GM23338 (cell line): ENCODE measurements around the gene SYNDIG1. TPM values are rescaled to one million over a fixed set of nuclear protein-coding genes. Genes with fewer than 3 reads are reported as not detected.

Source experiments
- ATAC-seq: fragments of 200-7000 bp; cut with Tn5 transposase; 3 replicates; pipeline ENCODE4 v1.9.1; 2020
- DNase-seq: peaks from one replicate; pipeline ENCODE4 v3.0.0-alpha.2; 2015; ENCODE audit warnings: low spot score
- H2AFZ ChIP-seq: fragments of 200-600 bp; sonication (generic); 2 replicates; pipeline ENCODE4 v1.8.0; 2016; ENCODE audit warnings: antibody characterized with exemption, mild to moderate bottlenecking, moderate library complexity
- H3F3A ChIP-seq: fragments of 200-600 bp; sonication (generic); replicated peaks from 2 replicates; pipeline ENCODE4 v1.8.0; 2017; ENCODE audit warnings: antibody characterized with exemption, mixed run types, low read depth
- H3K27ac ChIP-seq: fragments of 200-600 bp; sonication (generic); 2 replicates; pipeline ENCODE4 v1.6.1; 2016; ENCODE audit warnings: low read depth
- H3K27me3 ChIP-seq: fragments of 200-600 bp; sonication (generic); 2 replicates; pipeline ENCODE4 v1.8.0; 2016; ENCODE audit warnings: mild to moderate bottlenecking, mixed run types, moderate library complexity; ENCODE audit not compliant: insufficient read depth
- H3K36me3 ChIP-seq: fragments of 200-600 bp; sonication (generic); 2 replicates; pipeline ENCODE4 v1.8.0; 2016; ENCODE audit warnings: mild to moderate bottlenecking; ENCODE audit not compliant: insufficient read depth
- H3K4me1 ChIP-seq: fragments of 200-600 bp; sonication (generic); 2 replicates; pipeline ENCODE4 v1.8.0; 2016; ENCODE audit warnings: mild to moderate bottlenecking, moderate library complexity; ENCODE audit not compliant: insufficient read depth
- H3K4me2 ChIP-seq: fragments of 200-600 bp; sonication (generic); 2 replicates; pipeline ENCODE4 v1.7.1; 2017; ENCODE audit warnings: mixed run types
- H3K4me3 ChIP-seq: fragments of 200-600 bp; sonication (generic); 2 replicates; pipeline ENCODE4 v1.6.1; 2016; ENCODE audit warnings: mixed run types
- H3K79me2 ChIP-seq: fragments of 200-600 bp; sonication (generic); replicated peaks from 2 replicates; pipeline ENCODE4 v1.8.0; 2017; ENCODE audit warnings: mild to moderate bottlenecking; ENCODE audit not compliant: insufficient read depth
- H3K9me2 ChIP-seq: fragments of 200-600 bp; sonication (generic); 2 replicates; pipeline ENCODE4 v1.8.0; 2017; ENCODE audit not compliant: insufficient read depth
- H4K20me1 ChIP-seq: fragments of 200-600 bp; sonication (generic); replicated peaks from 2 replicates; pipeline ENCODE4 v1.8.0; 2017; ENCODE audit warnings: mild to moderate bottlenecking; ENCODE audit not compliant: insufficient read depth
- H3K27ac Mint-ChIP-seq: 2 replicates; pipeline ENCODE4 v1.8.0; 2020; ENCODE audit warnings: inconsistent platforms, mild to moderate bottlenecking, moderate library complexity, mixed read lengths
- H3K27me3 Mint-ChIP-seq: 3 replicates; pipeline ENCODE4 v1.8.0; 2022; ENCODE audit warnings: low read depth, mild to moderate bottlenecking, moderate library complexity, mixed read lengths, inconsistent platforms; ENCODE audit not compliant: insufficient read depth, poor library complexity
- H3K36me3 Mint-ChIP-seq: 3 replicates; pipeline ENCODE4 v1.8.0; 2021; ENCODE audit warnings: low read depth, mild to moderate bottlenecking, inconsistent platforms, moderate library complexity, mixed read lengths
- H3K4me1 Mint-ChIP-seq: 3 replicates; pipeline ENCODE4 v1.8.0; 2020; ENCODE audit warnings: mild to moderate bottlenecking, inconsistent platforms, mixed read lengths
- H3K4me3 Mint-ChIP-seq: 3 replicates; pipeline ENCODE4 v1.8.0; 2021; ENCODE audit warnings: moderate library complexity, mild to moderate bottlenecking, inconsistent platforms, mixed read lengths
- H3K9me3 Mint-ChIP-seq: 3 replicates; pipeline ENCODE4 v1.8.0; 2020; ENCODE audit warnings: moderate library complexity, mild to moderate bottlenecking, inconsistent platforms, mixed read lengths
- CTCF ChIP-seq, 2 experiments: fragments of 200-600 bp in 1 of 2; sonication (generic) in 1 of 2; conservative IDR thresholded peaks; 2 replicates each; pipeline versions ENCODE4 v1.5.1 to v1.6.1; 2016 to 2017; ENCODE audit warnings: antibody characterized with exemption in 2 of 2, low read depth in 2 of 2, mild to moderate bottlenecking in 2 of 2, moderate library complexity in 1 of 2
- EZH2 ChIP-seq: fragments of 200-600 bp; sonication (generic); IDR thresholded peaks from one replicate; pipeline ENCODE4 v1.8.0; 2017; ENCODE audit warnings: antibody characterized with exemption, mild to moderate bottlenecking, low read depth; ENCODE audit not compliant: unreplicated experiment
- EZH2phosphoT487 ChIP-seq: fragments of 200-600 bp; sonication (generic); IDR thresholded peaks from one replicate; pipeline ENCODE4 v1.8.1; 2018; ENCODE audit warnings: antibody characterized with exemption; ENCODE audit not compliant: unreplicated experiment
- NANOG ChIP-seq: IDR thresholded peaks from 2 replicates; pipeline ENCODE4 v1.6.1; 2016; ENCODE audit warnings: antibody characterized with exemption, borderline replicate concordance
- POLR2AphosphoS5 ChIP-seq: IDR thresholded peaks from 2 replicates; pipeline ENCODE4 v1.6.1; 2016; ENCODE audit warnings: antibody characterized with exemption, low read depth
- ZNF114 ChIP-seq: fragments of 250-450 bp; sonication (Bioruptor Pico); IDR thresholded peaks from 2 replicates; pipeline ENCODE4 v1.5.0; 2020; ENCODE audit warnings: mild to moderate bottlenecking, moderate library complexity
- ZNF331 ChIP-seq: fragments of 250-450 bp; sonication (Bioruptor Pico); IDR thresholded peaks from 2 replicates; pipeline ENCODE4 v1.5.0; 2020; ENCODE audit warnings: low read depth, mild to moderate bottlenecking, moderate library complexity
- polyA plus RNA-seq: library from polyadenylated mRNA; unstranded; fragments of >200 nt; fragmentation: Nextera tagmentation; extraction: Ambion mirVana; gene quantifications from 2 replicates; pipeline ENCODE4 v1.2.1, GENCODE V29; 2016
- total RNA-seq: library from RNA; depleted of rRNA; stranded (reverse); fragments of >200 nt; shearing (Covaris generic); gene quantifications from 2 replicates; pipeline ENCODE4 v1.2.3, GENCODE V29; 2014
- TF ChIP-seq, protein P1 (sequence below): IDR thresholded peaks from 2 replicates; pipeline ENCODE4 v1.6.1; 2016; ENCODE audit warnings: antibody characterized with exemption
- TF ChIP-seq, protein P2 (sequence below): fragments of 250-450 bp; sonication (Bioruptor Pico); IDR thresholded peaks from 2 replicates; pipeline ENCODE4 v1.5.0; 2020; ENCODE audit warnings: mild to moderate bottlenecking, moderate library complexity

The SYNDIG1 gene
- total and polyA plus RNA-seq, 2 experiments from 2014 or later, result 2.8 to 4.8 TPM

DNA sequence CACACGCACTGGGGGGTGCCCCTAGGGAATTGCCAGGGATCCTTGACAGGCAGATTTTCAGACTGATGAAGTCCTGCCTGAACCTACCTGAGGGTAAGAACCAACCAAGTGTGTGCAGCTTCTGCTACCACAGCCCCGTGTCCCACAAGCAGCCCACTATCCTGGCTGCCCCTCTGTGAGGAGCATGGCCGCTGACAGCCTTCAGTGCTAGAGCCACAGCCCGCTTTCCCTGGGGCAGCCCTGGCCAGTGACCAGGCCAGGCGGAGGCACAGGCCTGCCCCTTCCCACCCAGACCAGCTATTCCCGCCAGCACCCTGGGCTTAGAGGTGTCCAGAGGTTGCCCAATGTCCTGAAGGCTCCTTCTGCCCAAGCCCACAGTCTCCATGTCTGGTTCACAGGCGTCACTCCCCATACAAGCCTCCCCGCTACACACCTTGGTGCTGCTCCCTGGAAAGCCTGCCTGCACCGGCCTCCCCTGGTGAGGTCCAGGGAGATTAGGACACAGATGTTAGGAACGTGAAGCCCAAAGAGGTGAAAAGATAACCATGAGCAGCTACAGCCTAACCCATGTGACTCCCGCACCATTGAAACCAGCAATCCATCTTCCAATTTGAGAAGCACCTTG is 207.0 kb downstream of the SYNDIG1 start:
- Histone ChIP-seq H4K20me1 (no peaks in the 10 kb centered on the region; the same call in 1 of the 2 replicates), H3K4me1 (no peaks in the 10 kb centered on the region), H3F3A (no peaks in the 10 kb centered on the region), H3K4me2 (no peak overlapping the region), H3K9me2 (0 out of 2 replicates have a peak, but pooled peaks cover 7% of the 10 kb centered on the region), H3K27ac (no peak overlapping the region), H2AFZ (no peak overlapping the region), H3K36me3 (no peaks in the 10 kb centered on the region), H3K27me3 (no peaks in the 10 kb centered on the region), H3K4me3 (no peak overlapping the region), H3K79me2 (no peaks in the 10 kb centered on the region)
- Mint-ChIP-seq H3K27ac (no peak overlapping the region), H3K36me3 (no peaks in the 10 kb centered on the region; the same call in 2 of the 3 replicates), H3K4me1 (0 out of 3 replicates have a peak, but pooled peaks cover 4% of the 10 kb centered on the region), H3K4me3 (no peak overlapping the region), H3K9me3 (peaks cover 4% of the 10 kb centered on the region; the same call in 1 of the 3 replicates), H3K27me3 (peaks cover 13% of the 10 kb centered on the region)
- DNase-seq, result no peak
- ATAC-seq, result no peak
- TF ChIP-seq, protein P1, sequence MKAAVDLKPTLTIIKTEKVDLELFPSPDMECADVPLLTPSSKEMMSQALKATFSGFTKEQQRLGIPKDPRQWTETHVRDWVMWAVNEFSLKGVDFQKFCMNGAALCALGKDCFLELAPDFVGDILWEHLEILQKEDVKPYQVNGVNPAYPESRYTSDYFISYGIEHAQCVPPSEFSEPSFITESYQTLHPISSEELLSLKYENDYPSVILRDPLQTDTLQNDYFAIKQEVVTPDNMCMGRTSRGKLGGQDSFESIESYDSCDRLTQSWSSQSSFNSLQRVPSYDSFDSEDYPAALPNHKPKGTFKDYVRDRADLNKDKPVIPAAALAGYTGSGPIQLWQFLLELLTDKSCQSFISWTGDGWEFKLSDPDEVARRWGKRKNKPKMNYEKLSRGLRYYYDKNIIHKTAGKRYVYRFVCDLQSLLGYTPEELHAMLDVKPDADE, result no peak
- TF ChIP-seq EZH2 (no peak), ZNF114 (no peak), POLR2AphosphoS5 (no peak), CTCF (conservative IDR thresholded peaks at IDR 0.05; ENCODE audit: low read depth in 2 of 2) (no peak), ZNF331 (CRISPR knock-in tag) (no peak), EZH2phosphoT487 (no peak), NANOG (no peak)
- TF ChIP-seq, protein P2, sequence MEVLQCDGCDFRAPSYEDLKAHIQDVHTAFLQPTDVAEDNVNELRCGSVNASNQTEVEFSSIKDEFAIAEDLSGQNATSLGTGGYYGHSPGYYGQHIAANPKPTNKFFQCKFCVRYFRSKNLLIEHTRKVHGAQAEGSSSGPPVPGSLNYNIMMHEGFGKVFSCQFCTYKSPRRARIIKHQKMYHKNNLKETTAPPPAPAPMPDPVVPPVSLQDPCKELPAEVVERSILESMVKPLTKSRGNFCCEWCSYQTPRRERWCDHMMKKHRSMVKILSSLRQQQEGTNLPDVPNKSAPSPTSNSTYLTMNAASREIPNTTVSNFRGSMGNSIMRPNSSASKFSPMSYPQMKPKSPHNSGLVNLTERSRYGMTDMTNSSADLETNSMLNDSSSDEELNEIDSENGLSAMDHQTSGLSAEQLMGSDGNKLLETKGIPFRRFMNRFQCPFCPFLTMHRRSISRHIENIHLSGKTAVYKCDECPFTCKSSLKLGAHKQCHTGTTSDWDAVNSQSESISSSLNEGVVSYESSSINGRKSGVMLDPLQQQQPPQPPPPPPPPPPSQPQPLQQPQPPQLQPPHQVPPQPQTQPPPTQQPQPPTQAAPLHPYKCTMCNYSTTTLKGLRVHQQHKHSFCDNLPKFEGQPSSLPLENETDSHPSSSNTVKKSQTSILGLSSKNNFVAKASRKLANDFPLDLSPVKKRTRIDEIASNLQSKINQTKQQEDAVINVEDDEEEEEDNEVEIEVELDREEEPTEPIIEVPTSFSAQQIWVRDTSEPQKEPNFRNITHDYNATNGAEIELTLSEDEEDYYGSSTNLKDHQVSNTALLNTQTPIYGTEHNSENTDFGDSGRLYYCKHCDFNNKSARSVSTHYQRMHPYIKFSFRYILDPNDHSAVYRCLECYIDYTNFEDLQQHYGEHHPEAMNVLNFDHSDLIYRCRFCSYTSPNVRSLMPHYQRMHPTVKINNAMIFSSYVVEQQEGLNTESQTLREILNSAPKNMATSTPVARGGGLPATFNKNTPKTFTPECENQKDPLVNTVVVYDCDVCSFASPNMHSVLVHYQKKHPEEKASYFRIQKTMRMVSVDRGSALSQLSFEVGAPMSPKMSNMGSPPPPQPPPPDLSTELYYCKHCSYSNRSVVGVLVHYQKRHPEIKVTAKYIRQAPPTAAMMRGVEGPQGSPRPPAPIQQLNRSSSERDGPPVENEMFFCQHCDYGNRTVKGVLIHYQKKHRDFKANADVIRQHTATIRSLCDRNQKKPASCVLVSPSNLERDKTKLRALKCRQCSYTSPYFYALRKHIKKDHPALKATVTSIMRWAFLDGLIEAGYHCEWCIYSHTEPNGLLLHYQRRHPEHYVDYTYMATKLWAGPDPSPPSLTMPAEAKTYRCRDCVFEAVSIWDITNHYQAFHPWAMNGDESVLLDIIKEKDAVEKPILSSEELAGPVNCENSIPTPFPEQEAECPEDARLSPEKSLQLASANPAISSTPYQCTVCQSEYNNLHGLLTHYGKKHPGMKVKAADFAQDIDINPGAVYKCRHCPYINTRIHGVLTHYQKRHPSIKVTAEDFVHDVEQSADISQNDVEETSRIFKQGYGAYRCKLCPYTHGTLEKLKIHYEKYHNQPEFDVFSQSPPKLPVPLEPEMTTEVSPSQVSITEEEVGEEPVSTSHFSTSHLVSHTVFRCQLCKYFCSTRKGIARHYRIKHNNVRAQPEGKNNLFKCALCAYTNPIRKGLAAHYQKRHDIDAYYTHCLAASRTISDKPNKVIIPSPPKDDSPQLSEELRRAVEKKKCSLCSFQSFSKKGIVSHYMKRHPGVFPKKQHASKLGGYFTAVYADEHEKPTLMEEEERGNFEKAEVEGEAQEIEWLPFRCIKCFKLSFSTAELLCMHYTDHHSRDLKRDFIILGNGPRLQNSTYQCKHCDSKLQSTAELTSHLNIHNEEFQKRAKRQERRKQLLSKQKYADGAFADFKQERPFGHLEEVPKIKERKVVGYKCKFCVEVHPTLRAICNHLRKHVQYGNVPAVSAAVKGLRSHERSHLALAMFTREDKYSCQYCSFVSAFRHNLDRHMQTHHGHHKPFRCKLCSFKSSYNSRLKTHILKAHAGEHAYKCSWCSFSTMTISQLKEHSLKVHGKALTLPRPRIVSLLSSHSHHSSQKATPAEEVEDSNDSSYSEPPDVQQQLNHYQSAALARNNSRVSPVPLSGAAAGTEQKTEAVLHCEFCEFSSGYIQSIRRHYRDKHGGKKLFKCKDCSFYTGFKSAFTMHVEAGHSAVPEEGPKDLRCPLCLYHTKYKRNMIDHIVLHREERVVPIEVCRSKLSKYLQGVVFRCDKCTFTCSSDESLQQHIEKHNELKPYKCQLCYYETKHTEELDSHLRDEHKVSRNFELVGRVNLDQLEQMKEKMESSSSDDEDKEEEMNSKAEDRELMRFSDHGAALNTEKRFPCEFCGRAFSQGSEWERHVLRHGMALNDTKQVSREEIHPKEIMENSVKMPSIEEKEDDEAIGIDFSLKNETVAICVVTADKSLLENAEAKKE (CRISPR knock-in tag), result no peak
